ENCODE results near the gene SHBG.
"Not testable (repeated sequence)": the region's sequence is repeated elsewhere in the genome, so short reads cannot be mapped to it uniquely, and the experiment has no call there.

The SHBG gene

GRCh38 chr17:7629939-7630571 is at the start of gene SHBG:
Gene SHBG, plus strand, starts transcription at chr17:7630135. Its CDS starts 38 bp downstream, at chr17:7630173.
- DNase-seq: no peak

DNA sequence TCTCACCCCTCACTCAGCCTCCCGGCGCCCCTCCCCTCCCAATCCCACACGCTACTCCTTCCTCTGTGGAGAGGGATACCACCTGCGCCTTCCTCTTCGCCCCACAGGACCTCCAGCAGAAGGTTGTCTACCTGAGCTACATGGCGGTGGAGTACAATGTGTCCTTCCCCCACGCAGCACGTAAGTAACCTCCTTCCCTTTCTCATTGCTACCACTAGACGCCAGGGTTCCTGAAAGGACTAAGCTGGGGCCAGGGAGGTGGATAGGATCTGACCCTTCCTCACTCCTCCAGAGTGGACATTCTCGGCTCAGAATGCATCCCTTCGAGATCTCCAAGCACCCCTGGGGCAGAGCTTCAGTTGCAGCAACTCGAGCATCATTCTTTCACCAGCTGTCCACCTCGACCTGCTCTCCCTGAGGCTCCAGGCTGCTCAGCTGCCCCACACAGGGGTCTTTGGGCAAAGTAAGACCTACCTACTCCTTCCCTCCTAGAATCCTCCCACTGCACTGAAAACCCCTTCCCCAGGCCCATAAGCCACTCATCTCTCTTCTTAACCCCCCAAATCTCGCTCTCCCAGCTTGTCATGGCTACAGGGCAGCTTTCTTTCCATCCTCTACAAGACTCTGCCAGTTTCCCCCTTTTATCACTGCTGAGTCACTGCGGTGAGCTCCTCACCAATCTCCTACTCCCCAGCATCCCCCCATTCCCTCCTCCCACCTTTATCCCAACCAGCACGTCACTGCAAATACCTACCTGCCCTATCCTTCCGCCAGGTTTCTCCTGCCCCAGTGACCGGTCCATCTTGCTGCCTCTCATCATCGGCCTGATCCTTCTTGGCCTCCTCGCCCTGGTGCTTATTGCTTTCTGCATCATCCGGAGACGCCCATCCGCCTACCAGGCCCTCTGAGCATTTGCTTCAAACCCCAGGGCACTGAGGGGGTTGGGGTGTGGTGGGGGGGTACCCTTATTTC is 49.0 kb upstream of the SHBG start:
- no peak for DNase-seq

GRCh38 chr17:7582396-7583252 is 47.3 kb upstream of the SHBG start:
- DNase-seq: no peak

DNA sequence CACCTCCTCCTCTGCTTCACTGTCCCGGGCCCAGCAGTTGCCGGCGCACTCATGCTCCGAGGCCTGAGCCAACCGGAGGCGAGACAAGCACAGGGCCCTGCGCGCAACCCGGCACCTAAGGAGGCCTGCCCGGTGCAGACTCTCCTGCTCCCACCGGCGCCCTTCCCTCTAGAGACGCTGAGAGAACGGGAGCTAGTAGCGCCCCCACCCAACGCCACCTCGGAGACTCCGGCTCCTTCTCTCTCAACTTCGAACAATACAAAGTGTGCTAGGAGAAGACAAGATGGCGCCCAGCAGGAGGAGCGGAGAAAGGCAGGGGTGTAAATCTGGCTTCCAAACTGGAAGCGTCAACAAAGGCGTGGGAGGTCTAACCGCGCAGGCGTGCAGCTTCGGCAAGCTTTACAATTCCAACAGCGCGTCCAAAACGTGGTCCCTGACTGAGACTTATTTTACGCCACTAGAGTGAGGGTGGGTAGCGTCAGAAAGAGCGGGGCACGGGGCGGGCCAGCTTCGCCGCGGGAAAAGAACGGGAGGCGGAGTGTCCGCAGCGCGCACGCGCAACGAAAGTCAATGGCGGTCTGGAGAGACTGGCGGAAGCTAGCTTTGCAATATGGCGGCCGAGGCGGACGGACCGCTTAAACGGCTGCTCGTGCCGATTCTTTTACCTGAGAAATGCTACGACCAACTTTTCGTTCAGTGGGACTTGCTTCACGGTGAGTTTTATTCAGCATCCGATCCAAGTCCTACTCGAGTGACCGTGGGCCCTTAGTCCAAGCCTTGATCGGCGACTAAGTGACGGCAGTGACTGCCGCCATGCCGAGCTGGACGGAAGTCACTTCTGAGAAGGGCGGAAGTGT is 46.5 kb upstream of the SHBG start, which contains the start of gene MPDU1:
Gene MPDU1 (plus strand): TSS at position 600 of the 857 bp plus-strand sequence. CDS start 11 bp downstream, at position 611.
- peak; percentile 92 for DNase-seq

GRCh38 chr17:7586673-7587419 is 43.1 kb upstream of the SHBG start:
- DNase-seq: no peak

DNA sequence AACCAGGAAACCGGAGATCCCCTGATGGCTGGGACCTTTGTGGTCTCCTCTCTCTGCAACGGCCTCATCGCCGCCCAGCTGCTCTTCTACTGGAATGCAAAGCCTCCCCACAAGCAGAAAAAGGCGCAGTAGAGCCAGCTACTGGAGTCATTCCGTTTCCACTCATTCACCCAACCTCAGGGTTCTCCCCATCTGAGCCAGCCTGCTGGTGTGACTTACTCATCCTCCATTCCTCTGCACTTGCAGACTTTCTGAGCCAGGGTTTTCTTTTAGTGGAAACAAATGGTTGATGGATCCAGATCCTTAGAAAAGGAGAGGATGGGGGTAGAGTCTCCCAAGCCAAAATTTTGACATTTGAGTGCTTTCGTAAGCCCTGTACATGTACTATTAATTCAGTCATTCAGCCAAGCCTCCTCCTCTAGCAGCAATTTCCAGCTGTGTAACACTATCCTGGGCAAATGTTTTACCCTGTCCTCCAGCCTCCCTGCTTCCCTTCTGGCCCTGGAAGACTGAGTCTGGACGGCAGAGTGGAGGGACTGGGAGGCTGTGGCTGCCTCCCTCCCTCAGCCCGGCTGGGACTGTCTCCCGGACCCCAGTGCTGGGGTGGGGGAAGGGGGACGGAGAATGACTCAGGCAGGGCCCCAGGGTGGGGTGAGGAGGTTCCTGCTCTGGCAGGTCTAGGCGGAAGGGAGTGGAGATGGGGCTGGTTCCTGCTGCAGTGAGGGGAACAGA is 42.3 kb upstream of the SHBG start:
- DNase-seq: no peak

- DNase-seq: no peak
Observed at GRCh38 chr17:7588553-7589203, 41.3 kb upstream of the SHBG start.

- DNase-seq: peak; percentile 65
Observed at GRCh38 chr17:7589204-7589868, 40.6 kb upstream of the SHBG start.

DNA sequence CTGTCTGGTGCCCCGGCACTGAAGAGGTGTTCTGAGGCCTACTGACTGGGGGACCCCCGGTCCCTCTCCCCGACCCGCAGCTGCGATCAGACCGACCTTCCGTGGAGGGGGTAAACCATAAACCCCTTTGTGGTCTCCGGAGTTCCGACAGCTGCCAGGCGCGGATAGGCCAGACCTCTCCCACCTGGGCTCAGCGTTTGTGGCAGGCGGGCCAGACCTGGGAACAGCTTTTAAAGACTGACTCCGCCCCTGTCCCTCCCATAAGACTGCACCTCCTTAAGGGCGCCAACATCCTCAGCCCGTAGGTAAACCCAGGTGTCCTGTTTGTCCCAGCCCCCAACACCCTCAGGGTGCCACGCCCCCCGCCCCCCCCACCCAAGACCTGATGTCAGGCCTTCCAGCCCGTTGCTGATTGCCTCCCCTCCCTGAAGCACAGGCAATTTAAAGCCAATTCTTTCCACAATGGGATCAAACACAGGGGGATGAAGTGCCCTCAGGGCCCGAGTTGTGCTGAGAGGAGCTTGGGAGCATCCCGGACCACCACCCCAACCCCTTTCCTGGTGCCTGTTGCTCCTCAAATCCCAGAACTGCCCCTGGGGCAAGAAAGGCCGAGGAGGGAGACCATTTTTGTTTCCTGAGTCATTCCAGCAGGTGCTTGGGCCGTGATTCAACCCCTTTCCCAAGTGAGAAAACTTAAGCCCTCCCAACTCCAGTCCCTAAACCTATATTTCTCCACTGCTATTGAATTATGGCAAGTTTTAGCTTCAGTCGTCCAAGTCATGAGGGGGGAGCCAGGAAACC is 39.8 kb upstream of the SHBG start, which contains the start of gene SOX15:
Gene SOX15 (minus strand): TSS at position 204 of the 801 bp plus-strand sequence. CDS start 418 bp downstream, outside the sequence.
- DNase-seq: no peak

DNA sequence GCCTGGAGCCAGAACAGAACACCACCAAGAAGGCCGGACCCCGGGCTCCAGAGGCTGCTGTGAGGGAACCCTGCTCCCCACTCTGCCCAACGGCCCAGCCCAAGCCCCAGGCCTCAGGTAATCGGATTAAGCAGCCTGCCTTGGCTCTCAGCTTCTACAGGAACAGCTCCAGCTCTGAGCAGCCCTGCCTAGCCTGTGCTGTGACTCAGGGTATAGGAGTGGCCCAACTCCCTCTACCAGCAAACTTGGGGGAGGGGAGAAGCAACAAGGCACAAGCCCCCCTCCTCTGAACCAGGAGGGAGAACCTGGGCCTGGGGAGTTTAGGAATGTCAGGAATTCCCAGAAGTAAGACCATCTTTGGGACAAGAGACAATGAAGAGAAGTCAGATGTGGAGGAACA is 39.2 kb upstream of the SHBG start:
- DNase-seq: no peak

DNA sequence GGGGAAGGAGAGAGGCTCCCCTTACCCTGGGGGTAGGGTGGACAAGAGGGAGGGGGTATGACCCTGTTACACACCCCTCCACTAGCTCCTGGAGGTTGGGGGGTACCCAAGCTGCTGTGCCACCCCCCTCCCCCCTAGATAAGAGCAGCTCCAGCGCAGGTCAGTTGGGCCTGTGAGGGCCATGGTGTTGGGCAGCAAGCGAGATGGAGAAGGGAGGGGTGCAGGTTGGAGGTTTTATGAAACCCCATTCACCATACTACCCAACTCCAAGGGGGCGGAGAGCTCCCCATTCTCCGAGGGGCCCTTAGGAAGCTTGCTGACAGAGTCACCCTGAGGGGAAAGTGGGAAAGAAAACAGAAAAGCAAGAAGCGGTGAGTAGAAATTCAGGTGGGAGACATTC is 38.3 kb upstream of the SHBG start:
- no peak for DNase-seq

GRCh38 chr17:7592422-7593021 is 37.4 kb upstream of the SHBG start:
- no peak for DNase-seq

DNA sequence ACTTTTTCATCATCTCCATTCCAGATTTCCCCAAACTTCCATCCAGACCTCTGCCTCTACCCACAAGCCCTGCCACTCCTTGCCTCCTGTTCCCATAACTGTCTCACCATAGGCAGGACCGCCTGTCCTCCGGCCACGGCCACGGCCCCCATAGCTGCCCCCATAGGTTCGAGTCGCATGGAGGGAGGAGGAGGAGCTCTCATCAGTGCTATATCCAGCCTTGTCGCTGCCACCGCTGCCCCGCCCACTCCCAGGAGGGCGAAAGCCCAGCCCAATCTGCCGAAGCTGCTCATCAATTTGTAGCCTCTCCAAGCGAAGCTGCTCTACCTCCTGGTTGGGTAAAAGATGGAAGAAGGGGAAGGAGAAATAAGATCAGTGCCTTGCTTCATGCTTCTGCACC is 36.6 kb upstream of the SHBG start:
- DNase-seq: no peak

GRCh38 chr17:7597561-7597960 is 32.4 kb upstream of the SHBG start:
- not testable (repeated sequence) for DNase-seq

DNA sequence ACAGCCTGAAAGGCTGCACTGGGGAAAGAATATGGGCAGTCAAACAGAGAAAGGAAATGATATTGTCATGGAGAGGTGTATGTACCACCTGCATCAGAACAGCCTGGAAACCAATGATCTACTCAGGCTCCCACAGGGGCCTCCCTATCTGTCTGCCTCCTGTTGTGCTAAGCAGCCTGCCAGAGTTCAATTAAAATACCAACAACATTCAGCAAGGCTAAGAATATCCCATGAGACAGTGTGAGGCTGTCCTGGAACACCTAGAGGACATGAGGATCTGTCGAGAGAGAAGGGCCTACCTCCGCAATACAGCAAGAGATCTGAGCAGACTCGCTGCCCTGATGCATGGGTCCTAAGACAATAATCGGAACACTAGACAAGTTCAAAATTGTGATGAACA is 23.7 kb upstream of the SHBG start:
- DNase-seq: no peak

- no peak for DNase-seq
Observed at GRCh38 chr17:7610641-7611040, 19.3 kb upstream of the SHBG start.

GRCh38 chr17:7611635-7612293 is 18.2 kb upstream of the SHBG start:
- no peak for DNase-seq

- DNase-seq: no peak
Observed at GRCh38 chr17:7612294-7612640, 17.7 kb upstream of the SHBG start.
